BJ (cell line): Measurements from ENCODE around the gene IL36G. TPM values are rescaled to one million over a fixed set of nuclear protein-coding genes. Genes with fewer than 3 reads are reported as not detected.
"Not testable (repeated sequence)": the region's sequence is repeated elsewhere in the genome, so short reads cannot be mapped to it uniquely, and the experiment has no call there.

Source experiments
- CTCF ChIA-PET: fragments of 350-600 bp; formaldehyde crosslinking; extraction: SDS; loops from one replicate; lab custom pipeline; 2021; ENCODE audit warnings: antibody characterized with exemption, inconsistent platforms; lab: Yijun Ruan, JAX
- POLR2A ChIA-PET: fragments of 300-600 bp; sonication (Branson Sonifier 250); formaldehyde crosslinking; extraction: SDS; loops from one replicate; lab custom pipeline; 2021; ENCODE audit warnings: antibody characterized with exemption; lab: Charles Lee
- DNase-seq: peaks from one replicate; pipeline ENCODE4 v3.0.0-alpha.2; 2011; ENCODE audit warnings: low read depth
- H3K27me3 ChIP-seq: 2 replicates; pipeline ENCODE4 v1.6.0; 2011; ENCODE audit warnings: low read length; ENCODE audit not compliant: control insufficient read depth, insufficient read depth
- H3K36me3 ChIP-seq: 2 replicates; pipeline ENCODE4 v1.5.1; 2011; ENCODE audit warnings: low read length; ENCODE audit not compliant: control insufficient read depth, insufficient read depth
- H3K4me3 ChIP-seq: 2 replicates; pipeline ENCODE4 v1.5.1; 2011; ENCODE audit warnings: low read depth, mild to moderate bottlenecking, control low read depth, low read length
- CTCF ChIP-seq: IDR thresholded peaks from 2 replicates; pipeline ENCODE4 v1.5.1; 2011; ENCODE audit warnings: low read depth, mild to moderate bottlenecking, control low read depth, inconsistent platforms, low read length, moderate library complexity; ENCODE audit not compliant: insufficient read depth
- polyA minus RNA-seq: library from RNA; depleted of rRNA, polyadenylated mRNA; stranded (reverse); fragments of >200 nt; gene quantifications from 2 replicates; pipeline ENCODE4 v1.2.3, GENCODE V29; 2011; rRNA and poly(A)+ RNA removed
- polyA plus RNA-seq: library from polyadenylated mRNA; depleted of rRNA; stranded (reverse); fragments of >200 nt; gene quantifications from 2 replicates; pipeline ENCODE4 v1.2.3, GENCODE V29; 2011; rRNA removed

The IL36G gene
- polyA plus RNA-seq (not detected in 2 replicates), polyA minus RNA-seq (not detected in 2 replicates)

GRCh38 chr2:112977559-112978056 is at the start of gene IL36G:
Gene IL36G (plus strand): TSS chr2:112978006. CDS start chr2:112978639, 633 bp downstream.
- CTCF ChIA-PET = interaction anchor here (1.2 to 1.5 kb wide), 3 partner anchors 19 to 36 kb away, joined by 3 to 4 read pairs (median 3); no protein-coding TSS in a partner anchor

GRCh38 chr2:112933261-112933660 is 44.5 kb upstream of the IL36G start:
- ChIA-PET CTCF (interaction anchor here (0.6 kb wide), 1 partner anchor 8 kb away, joined by 3 read pairs; no protein-coding TSS in a partner anchor), POLR2A (no interaction called here)
- Histone ChIP-seq H3K4me3 (no peak overlapping the region), H3K36me3 (no peaks in the 10 kb centered on the region), H3K27me3 (peaks cover 5% of the 10 kb centered on the region)
- no peak for TF ChIP-seq CTCF
- no peak for DNase-seq

More at GRCh38 chr2:112977559-112978056, at the start of gene IL36G:
- Histone ChIP-seq H3K4me3 (no peak within 1 kb of the TSS), H3K36me3 (no peaks in the 10 kb centered on the region), H3K27me3 (peaks cover 15% of the 10 kb centered on the region)
- TF ChIP-seq CTCF = no peak
- DNase-seq = no peak
- POLR2A ChIA-PET = no interaction called here

GRCh38 chr2:112934117-112934516 is 43.7 kb upstream of the IL36G start:
- H3K36me3 ChIP-seq, CTCF ChIA-PET, POLR2A ChIA-PET, H3K27me3 ChIP-seq, DNase-seq, H3K4me3 ChIP-seq: not testable (repeated sequence)

- CTCF ChIA-PET = no interaction called here
- no peak for DNase-seq
- H3K36me3 ChIP-seq = no peaks in the 10 kb centered on the region
- peaks cover 6% of the 10 kb centered on the region for H3K27me3 ChIP-seq
- POLR2A ChIA-PET = interaction anchor here (0.6 kb wide), 1 partner anchor 34 kb away, joined by 5 read pairs; no protein-coding TSS in a partner anchor
- TF ChIP-seq CTCF = no peak
- no peak overlapping the region for H3K4me3 ChIP-seq
These were observed 40.9 kb upstream of the IL36G start for GRCh38 chr2:112936927-112937232.

- no peak for DNase-seq
- TF ChIP-seq CTCF = no peak
- POLR2A ChIA-PET = no interaction called here
- Histone ChIP-seq H3K36me3 (no peaks in the 10 kb centered on the region), H3K4me3 (no peak overlapping the region), H3K27me3 (peaks cover 1% of the 10 kb centered on the region; the same call in 1 of the 2 replicates)
- CTCF ChIA-PET = interaction anchor here (1.1 to 6.6 kb wide), 3 partner anchors 54 to 212 kb away, joined by 3 to 190 read pairs (median 4); no protein-coding TSS in a partner anchor
These were observed 38.9 kb upstream of the IL36G start for GRCh38 chr2:112938904-112939303.
